Brain microvascular endothelial cell (primary cell): Measurements from ENCODE around the gene LIMS2.

Source experiments
- DNase-seq: peaks from one replicate; pipeline ENCODE4 v3.0.0-alpha.2; 2020
- H3K27ac ChIP-seq: fragments of 250-450 bp; sonication (Bioruptor Pico); 2 replicates; pipeline ENCODE4 v1.5.1; 2020; ENCODE audit warnings: mild to moderate bottlenecking, moderate library complexity
- H3K27me3 ChIP-seq: fragments of 250-450 bp; sonication (Bioruptor Pico); replicated peaks from 2 replicates; pipeline ENCODE4 v1.5.1; 2020; ENCODE audit warnings: mild to moderate bottlenecking
- H3K36me3 ChIP-seq: fragments of 250-450 bp; sonication (Bioruptor Pico); replicated peaks from 2 replicates; pipeline ENCODE4 v1.5.1; 2020; ENCODE audit warnings: mild to moderate bottlenecking
- H3K4me3 ChIP-seq: 2 replicates; pipeline ENCODE4 v1.5.1; 2011; ENCODE audit warnings: low read depth, mild to moderate bottlenecking, control low read depth, low read length, moderate library complexity
- CTCF ChIP-seq: IDR thresholded peaks from 2 replicates; pipeline ENCODE4 v1.5.1; 2011; ENCODE audit warnings: low read depth, mild to moderate bottlenecking, moderate library complexity, low read length, control low read depth, inconsistent platforms; ENCODE audit errors: missing control alignments
- in situ Hi-C: cut with HindIII; loops from 2 replicates; pipeline ENCODE4 v1.10.0; 2017; ENCODE audit warnings: low sequenced_read_pairs, low pct_ligation_motif_present

LIMS2 gene

GRCh38 chr2:127641133-127641532 is 34.2 kb downstream of the LIMS2 start:
- no peaks in the 10 kb centered on the region for H3K27me3 ChIP-seq
- H3K36me3 ChIP-seq, result no peaks in the 10 kb centered on the region
- in situ Hi-C loops, result no loop called here
- DNase-seq, result no peak
- no peak overlapping the region for H3K4me3 ChIP-seq
- no peak overlapping the region for H3K27ac ChIP-seq
- no peak for TF ChIP-seq CTCF

- H3K4me3 ChIP-seq, result no peak overlapping the region
- no peak for DNase-seq
- H3K36me3 ChIP-seq, result no peaks in the 10 kb centered on the region
- no peaks in the 10 kb centered on the region for H3K27me3 ChIP-seq
- H3K27ac ChIP-seq, result no peak overlapping the region
- peak; percentile 49 for TF ChIP-seq CTCF
- in situ Hi-C loops, result no loop called here
These were observed 35.0 kb downstream of the LIMS2 start for GRCh38 chr2:127640082-127641072.

GRCh38 chr2:127639111-127639474 is 36.2 kb downstream of the LIMS2 start:
- in situ Hi-C loops, result no loop called here
- DNase-seq, result no peak
- H3K27me3 ChIP-seq, result no peaks in the 10 kb centered on the region
- no peaks in the 10 kb centered on the region for H3K36me3 ChIP-seq
- no peak for TF ChIP-seq CTCF
- H3K27ac ChIP-seq, result no peak overlapping the region
- no peak overlapping the region for H3K4me3 ChIP-seq

- in situ Hi-C loops, result no loop called here
- no peak for DNase-seq
- H3K36me3 ChIP-seq, result no peaks in the 10 kb centered on the region
- H3K27ac ChIP-seq, result no peak overlapping the region
- H3K27me3 ChIP-seq, result no peaks in the 10 kb centered on the region
- no peak for TF ChIP-seq CTCF
- no peak overlapping the region for H3K4me3 ChIP-seq
These were observed 36.8 kb downstream of the LIMS2 start for GRCh38 chr2:127638361-127639110.

- Histone ChIP-seq H3K4me3 (no peak overlapping the region), H3K27me3 (no peaks in the 10 kb centered on the region), H3K36me3 (no peaks in the 10 kb centered on the region), H3K27ac (no peak overlapping the region)
- in situ Hi-C loops, result no loop called here
- DNase-seq, result peak; percentile 37
- no peak for TF ChIP-seq CTCF
These were observed 37.5 kb downstream of the LIMS2 start for GRCh38 chr2:127637725-127638252.
